Thymus (tissue), 11 donors: ENCODE results near the gene NINL. TPM values are rescaled to one million over a fixed set of nuclear protein-coding genes. Genes with fewer than 3 reads are reported as not detected.
A peak's percentile ranks its signal among the peaks of the same experiment; 100 is the strongest.
"Not testable (repeated sequence)": the region's sequence is repeated elsewhere in the genome, so short reads cannot be mapped to it uniquely, and the experiment has no call there.

ENCODE experiments used
- DNase-seq, 9 donors: peaks; one replicate each; pipeline ENCODE4 v3.0.0-alpha.2; 2013; ENCODE audit warnings: low spot score in 9 of 9, low read depth in 6 of 9, missing footprints in 1 of 9
- H3K27ac ChIP-seq, 2 donors: one replicate each; pipeline ENCODE4 v1.5.1; 2013; ENCODE audit warnings: control low read depth in 1 of 2, low read depth in 1 of 2, low read length in 1 of 2, mild to moderate bottlenecking in 1 of 2, moderate library complexity in 1 of 2
- H3K27me3 ChIP-seq, 2 donors: one replicate each; pipeline ENCODE4 v1.5.1; 2013; ENCODE audit warnings: low read length in 1 of 2; ENCODE audit not compliant: control insufficient read depth in 2 of 2, insufficient read depth in 1 of 2
- H3K36me3 ChIP-seq, 2 donors: one replicate each; pipeline ENCODE4 v1.5.1; 2013; ENCODE audit warnings: low read length in 1 of 2, mild to moderate bottlenecking in 1 of 2, moderate library complexity in 1 of 2; ENCODE audit not compliant: control insufficient read depth in 2 of 2, insufficient read depth in 2 of 2
- H3K4me1 ChIP-seq, 2 donors: one replicate each; pipeline ENCODE4 v1.5.1; 2013; ENCODE audit warnings: low read length in 2 of 2; ENCODE audit not compliant: control insufficient read depth in 2 of 2, insufficient read depth in 2 of 2
- H3K4me3 ChIP-seq, 2 donors: one replicate each; pipeline ENCODE4 v1.5.1; 2013; ENCODE audit warnings: low read length in 2 of 2, control low read depth in 1 of 2, mild to moderate bottlenecking in 1 of 2
- H3K9me3 ChIP-seq, 2 donors: one replicate each; pipeline ENCODE4 v1.5.1; 2013; ENCODE audit warnings: low read length in 1 of 2, mild to moderate bottlenecking in 1 of 2; ENCODE audit not compliant: control insufficient read depth in 2 of 2, insufficient read depth in 1 of 2
- WGBS: extraction: QIAGEN DNeasy Blood & Tissue Kit; methylation state at CpG from one replicate; pipeline ENCODE4 v1.1.7; 2013; 5-methylcytosine and 5-hydroxymethylcytosine counted together
- polyA plus RNA-seq: library from polyadenylated mRNA; stranded (reverse); fragments of 200-250 nt; gene quantifications from one replicate; pipeline ENCODE4 v1.2.3, GENCODE V29; 2013
- total RNA-seq: library from RNA; stranded (reverse); fragments of 120-200 nt; gene quantifications from one replicate; pipeline ENCODE4 v1.2.4, GENCODE V29; 2013
- donor health status: healthy.

The NINL gene
- total and polyA plus RNA-seq, 2 donors, result 14.1 to 28.5 TPM

DNA sequence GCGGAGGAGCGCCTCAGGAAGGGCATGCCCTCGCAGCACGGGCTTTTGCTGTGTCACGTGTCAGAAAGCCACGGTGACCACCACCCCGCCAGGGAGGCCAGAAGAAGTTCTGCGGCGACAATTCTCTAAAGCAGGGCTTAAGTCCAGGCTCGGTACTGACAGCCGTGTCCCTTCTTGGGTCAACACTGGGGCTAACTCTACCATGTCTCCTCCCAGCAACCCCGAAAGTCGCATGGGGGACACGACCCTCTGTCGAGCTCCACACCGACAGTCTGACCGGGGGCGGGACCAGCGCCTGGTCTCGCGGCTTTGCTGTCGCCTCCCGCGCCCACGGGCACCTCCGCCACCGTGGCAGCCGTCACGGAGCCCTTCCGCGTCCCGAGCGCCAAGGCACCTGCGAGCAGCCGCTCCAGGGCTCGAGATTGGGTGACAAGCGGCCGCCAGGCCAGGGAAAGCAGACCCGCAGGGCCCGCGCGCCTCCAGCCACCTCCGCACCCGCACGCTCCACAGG is 37.9 kb upstream of the NINL start:
- under 1% methylated on average over 45 of the region's 45 CpGs for WGBS
- peaks cover 0 to 6% of the 10 kb centered on the region in 2 donors for H3K9me3 ChIP-seq
- no peaks in the 10 kb centered on the region for H3K27me3 ChIP-seq
- H3K36me3 ChIP-seq, result peaks cover 0 to 5% of the 10 kb centered on the region in 2 donors
- peaks cover 14 to 15% of the 10 kb centered on the region in 2 donors for H3K4me1 ChIP-seq
- peak overlapping the region; percentile 80 to 90 for H3K4me3 ChIP-seq
- H3K27ac ChIP-seq, result peak overlapping the region; percentile 80 to 84
- peak in 2 of 9 donors; percentile 38 to 46 for DNase-seq

DNA sequence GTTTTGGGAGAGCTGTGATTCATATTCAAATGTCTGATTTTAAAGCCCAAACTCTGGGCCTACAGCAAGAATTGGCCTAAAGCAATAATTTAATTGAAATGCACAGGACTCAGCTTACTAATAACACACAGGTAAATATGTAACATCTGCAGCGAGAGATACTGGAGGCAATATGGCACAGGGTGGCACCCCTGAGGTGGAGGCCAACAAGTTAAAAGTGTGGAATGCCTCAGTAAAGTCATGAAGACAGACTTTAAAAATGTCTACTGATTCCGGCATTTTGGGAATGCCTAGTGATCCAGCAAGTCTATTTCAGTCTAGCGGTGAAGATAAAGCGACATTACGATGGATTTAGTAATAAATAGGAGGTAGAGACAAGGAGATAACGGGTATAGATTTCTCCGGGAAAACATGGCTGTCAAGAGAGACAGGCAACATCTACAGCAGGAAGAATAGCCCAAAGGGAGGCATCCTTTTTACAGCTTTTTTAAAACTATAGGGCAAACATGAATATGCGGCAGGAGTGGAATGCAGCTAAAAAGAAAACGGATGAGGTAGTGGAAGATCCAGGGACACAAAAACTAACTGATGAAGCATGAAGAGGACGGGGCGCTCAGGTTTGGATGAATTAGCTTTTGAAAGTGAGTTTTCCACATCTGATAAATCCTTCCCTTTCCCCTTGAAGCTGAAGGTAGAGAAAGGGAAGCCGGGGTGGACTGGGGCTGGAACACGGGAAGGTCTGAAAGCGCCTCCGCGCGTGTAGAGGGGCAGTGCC is 37.3 kb upstream of the NINL start:
- Histone ChIP-seq H3K36me3 (no peaks in the 10 kb centered on the region), H3K4me3 (peak overlapping the region; percentile 80 to 90), H3K27ac (peak overlapping the region in 1 of 2 donors; percentile 25), H3K9me3 (peaks cover 0 to 2% of the 10 kb centered on the region in 2 donors), H3K4me1 (peaks cover 14 to 16% of the 10 kb centered on the region in 2 donors), H3K27me3 (no peaks in the 10 kb centered on the region)
- no peak for DNase-seq
- WGBS, result 53% methylated on average over 17 of the region's 17 CpGs

DNA sequence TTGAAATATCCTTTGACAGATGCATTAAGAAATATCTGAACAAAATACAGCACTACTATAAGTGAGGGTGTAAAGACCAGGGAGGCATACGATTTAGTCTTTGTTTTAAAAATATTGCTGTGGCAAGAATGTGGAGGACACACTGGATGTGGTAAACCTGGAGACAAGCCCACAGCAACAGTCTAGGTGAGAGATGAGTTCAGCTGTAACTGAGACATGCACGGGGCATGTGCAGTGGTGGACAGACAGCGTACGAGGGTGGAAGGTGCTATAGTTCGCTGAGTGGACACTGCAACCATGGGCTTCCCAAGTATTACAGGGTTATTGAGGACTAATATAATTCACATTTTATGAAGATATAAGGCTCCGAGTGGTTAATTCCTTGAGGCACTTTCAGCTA is 36.7 kb upstream of the NINL start:
- WGBS, result 94% methylated on average over 6 of the region's 6 CpGs
- H3K4me3 ChIP-seq, result peak overlapping the region in 1 of 2 donors; percentile 80
- no peak for DNase-seq
- no peaks in the 10 kb centered on the region for H3K27me3 ChIP-seq
- H3K4me1 ChIP-seq, result peaks cover 14 to 16% of the 10 kb centered on the region in 2 donors
- H3K36me3 ChIP-seq, result no peaks in the 10 kb centered on the region
- H3K9me3 ChIP-seq, result no peaks in the 10 kb centered on the region
- no peak overlapping the region for H3K27ac ChIP-seq

DNA sequence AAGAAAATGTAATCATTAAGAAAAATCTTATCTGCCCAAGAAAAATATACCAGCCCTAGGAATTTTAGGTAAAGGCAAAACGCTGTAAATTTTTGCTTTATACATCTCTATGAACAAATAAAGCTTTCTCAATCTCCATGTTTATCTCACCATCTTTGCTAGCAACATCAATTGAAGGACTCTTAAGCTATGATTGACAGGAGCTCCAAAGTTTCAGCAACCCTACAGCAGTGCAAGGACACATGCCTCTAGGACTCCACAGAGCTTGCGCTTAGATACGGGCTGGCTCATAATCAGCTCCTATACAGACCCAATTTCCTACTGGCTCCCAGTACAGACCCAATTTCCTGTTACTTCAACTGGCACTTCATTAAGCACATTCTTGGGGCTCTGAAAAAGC is 34.2 kb upstream of the NINL start:
- DNase-seq, result no peak
- Histone ChIP-seq H3K9me3 (no peaks in the 10 kb centered on the region), H3K4me3 (no peak overlapping the region), H3K27ac (no peak overlapping the region), H3K27me3 (no peaks in the 10 kb centered on the region), H3K4me1 (peaks cover 13 to 14% of the 10 kb centered on the region in 2 donors), H3K36me3 (peaks cover 0 to 5% of the 10 kb centered on the region in 2 donors)
- WGBS, result 98% methylated on average over 3 of the region's 3 CpGs

DNA sequence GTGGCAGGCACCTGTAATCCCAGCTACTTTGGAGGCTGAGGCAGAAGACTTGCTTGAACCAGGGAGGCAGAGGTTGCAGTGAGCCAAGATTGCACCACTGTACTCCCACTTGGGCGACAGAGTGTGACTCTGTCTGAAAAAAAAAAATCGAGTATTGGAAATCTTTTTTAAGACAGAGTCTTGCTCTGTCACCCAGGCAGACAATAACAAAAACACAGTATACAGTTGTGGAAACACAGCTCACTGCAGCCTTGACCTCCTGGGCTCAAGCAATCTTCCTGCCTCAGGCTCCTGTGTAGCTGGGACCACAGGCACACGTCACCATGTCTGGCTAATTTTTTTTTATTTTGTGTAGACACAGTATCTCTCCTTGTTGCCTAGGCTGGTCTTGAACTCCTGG is 23.4 kb upstream of the NINL start:
- peaks cover 6% of the 10 kb centered on the region in 2 donors for H3K36me3 ChIP-seq
- H3K4me3 ChIP-seq, result no peak overlapping the region
- no peak for DNase-seq
- WGBS, result 95% methylated on average over 3 of the region's 3 CpGs
- H3K27ac ChIP-seq, result no peak overlapping the region
- no peaks in the 10 kb centered on the region for H3K4me1 ChIP-seq
- H3K9me3 ChIP-seq, result no peaks in the 10 kb centered on the region
- no peaks in the 10 kb centered on the region for H3K27me3 ChIP-seq

DNA sequence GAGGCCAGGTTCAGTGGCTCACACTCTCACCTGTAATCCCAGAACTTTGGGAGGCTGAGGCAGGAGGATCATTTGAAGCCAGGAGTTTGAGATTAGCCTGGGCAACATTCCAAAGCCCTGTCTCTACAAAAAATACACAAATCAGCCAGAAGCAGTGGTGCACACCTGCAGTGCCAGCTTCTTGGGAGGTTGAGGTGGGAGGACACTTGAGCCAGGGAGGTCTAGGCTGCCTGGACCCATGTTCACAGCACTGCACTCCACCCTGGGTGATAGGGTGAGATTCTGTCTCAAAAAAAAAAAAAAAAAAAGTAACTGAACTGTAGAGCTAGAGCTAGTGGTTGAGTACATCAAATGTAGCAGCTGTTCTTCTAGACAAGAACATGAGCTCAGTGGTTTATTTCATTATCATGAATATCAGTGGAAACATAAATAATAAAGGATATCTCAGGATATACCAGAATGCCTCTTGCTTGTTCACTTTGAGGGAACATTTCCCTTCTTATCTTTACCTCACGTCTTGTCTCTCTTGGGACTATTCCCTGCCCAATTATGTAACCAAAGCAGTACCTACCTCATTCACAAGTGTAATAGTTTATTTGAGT is 20.9 kb upstream of the NINL start:
- Histone ChIP-seq H3K27me3 (no peaks in the 10 kb centered on the region), H3K36me3 (no peaks in the 10 kb centered on the region), H3K4me3 (no peak overlapping the region), H3K9me3 (no peaks in the 10 kb centered on the region), H3K4me1 (no peaks in the 10 kb centered on the region), H3K27ac (no peak overlapping the region)
- 95% methylated on average over 1 of the region's 1 CpG for WGBS
- DNase-seq, result no peak

DNA sequence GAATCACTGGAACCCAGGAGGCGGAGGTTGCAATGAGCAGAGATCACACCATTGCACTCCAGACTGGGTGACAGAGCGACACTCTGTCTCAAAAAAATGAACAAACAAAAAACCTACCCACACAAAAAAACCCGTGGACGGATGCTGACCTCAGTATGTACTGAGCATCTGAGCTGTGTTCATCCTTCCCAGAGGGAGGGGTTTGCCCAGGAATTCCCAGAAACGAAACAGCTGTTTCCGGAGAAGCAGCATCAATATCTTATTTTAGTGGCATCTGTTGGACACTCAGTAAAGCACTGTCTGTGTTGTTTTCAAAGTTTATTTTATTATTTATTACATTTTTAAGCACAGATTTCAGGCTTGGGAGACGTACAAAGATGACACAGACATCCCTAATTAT is 19.8 kb upstream of the NINL start:
- H3K9me3 ChIP-seq, result no peaks in the 10 kb centered on the region
- no peak overlapping the region for H3K27ac ChIP-seq
- DNase-seq, result no peak
- WGBS, result 95% methylated on average over 7 of the region's 7 CpGs
- H3K36me3 ChIP-seq, result no peaks in the 10 kb centered on the region
- no peaks in the 10 kb centered on the region for H3K27me3 ChIP-seq
- no peaks in the 10 kb centered on the region for H3K4me1 ChIP-seq
- no peak overlapping the region for H3K4me3 ChIP-seq

DNA sequence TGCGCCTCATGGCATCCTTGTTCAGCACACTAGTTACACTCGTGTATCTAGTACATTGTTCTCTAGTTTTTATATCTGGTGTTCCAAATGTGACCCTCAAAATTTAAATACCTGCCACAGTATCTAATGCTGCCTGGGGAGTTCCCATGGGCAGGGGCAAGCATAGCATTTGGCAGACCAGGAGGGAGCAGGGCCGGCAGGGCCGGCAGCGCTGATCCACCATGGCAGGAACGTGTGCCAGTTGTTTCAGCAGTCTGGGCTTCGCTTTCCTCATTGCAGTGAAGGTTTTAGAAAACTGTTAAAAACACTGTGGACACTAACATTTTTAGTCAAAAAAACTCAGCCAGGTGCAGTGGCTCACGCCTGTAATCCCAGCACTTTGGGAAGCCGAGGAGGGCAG is 19.3 kb upstream of the NINL start:
- no peaks in the 10 kb centered on the region for H3K4me1 ChIP-seq
- WGBS, result 95% methylated on average over 9 of the region's 9 CpGs

DNA sequence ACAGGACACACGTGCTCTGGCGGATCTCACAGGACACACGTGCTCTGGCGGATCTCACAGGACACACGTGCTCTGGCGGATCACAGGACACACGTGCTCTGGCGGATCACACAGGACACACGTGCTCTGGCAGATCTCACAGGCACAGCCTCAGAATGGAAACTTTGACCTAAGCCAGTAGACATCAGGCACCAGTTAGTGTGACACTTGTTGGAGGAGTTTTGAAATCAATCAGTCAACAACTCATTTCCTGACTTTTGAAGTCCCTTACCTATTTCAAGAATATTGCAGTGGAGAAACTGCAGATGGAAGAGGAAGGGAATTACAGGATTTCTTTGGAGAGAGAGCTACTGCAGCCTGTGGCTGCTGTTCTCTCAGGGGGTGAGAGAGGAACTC is 17.6 kb upstream of the NINL start:
- 96% methylated on average over 9 of the region's 9 CpGs for WGBS
- DNase-seq, H3K4me3 ChIP-seq: not testable (repeated sequence)

More for the DNA sequence above, 19.3 kb upstream of the NINL start:
- no peak overlapping the region for H3K4me3 ChIP-seq
- no peak overlapping the region for H3K27ac ChIP-seq
- no peaks in the 10 kb centered on the region for H3K36me3 ChIP-seq
- H3K27me3 ChIP-seq, result no peaks in the 10 kb centered on the region
- no peak for DNase-seq
- no peaks in the 10 kb centered on the region for H3K9me3 ChIP-seq

More for the DNA sequence above, 17.6 kb upstream of the NINL start:
- H3K27me3 ChIP-seq, H3K4me1 ChIP-seq, H3K27ac ChIP-seq, H3K36me3 ChIP-seq, H3K9me3 ChIP-seq: not testable (repeated sequence)
